Psoas muscle (tissue), 8 donors: ENCODE data around the gene COX14. TPM values are rescaled to one million over a fixed set of nuclear protein-coding genes. Genes with fewer than 3 reads are reported as not detected.
"Not testable (repeated sequence)": the region's sequence is repeated elsewhere in the genome, so short reads cannot be mapped to it uniquely, and the experiment has no call there.

ENCODE experiments used
- ATAC-seq, 4 donors: fragments of 200-7000 bp; cut with Tn5 transposase; one replicate each; pipeline ENCODE4 v1.9.1; 2020; ENCODE audit warnings: moderate library complexity in 3 of 4, mild to moderate bottlenecking in 2 of 4
- DNase-seq, 2 donors: peaks; one replicate each; pipeline ENCODE4 v3.0.0-alpha.2; 2020
- H3K27ac ChIP-seq: fragments of 200-600 bp; one replicate; pipeline ENCODE4 v1.8.0; 2022
- H3K27me3 ChIP-seq, 3 donors: fragments of 200-600 bp in 1 of 3; one replicate each; pipeline versions ENCODE4 v1.6.1 to v1.8.0; 2013 to 2022; ENCODE audit warnings: low read length in 2 of 3, mild to moderate bottlenecking in 2 of 3, moderate library complexity in 1 of 3; ENCODE audit not compliant: insufficient read depth in 3 of 3
- H3K36me3 ChIP-seq, 2 donors: fragments of 200-600 bp in 1 of 2; one replicate each; pipeline versions ENCODE4 v1.6.1 to v1.8.0; 2013 to 2022; ENCODE audit warnings: low read depth in 1 of 2, mild to moderate bottlenecking in 1 of 2, moderate library complexity in 1 of 2; ENCODE audit not compliant: insufficient read depth in 1 of 2
- H3K4me1 ChIP-seq: fragments of 200-600 bp; one replicate; pipeline ENCODE4 v1.8.0; 2022
- H3K4me3 ChIP-seq: fragments of 200-600 bp; one replicate; pipeline ENCODE4 v1.8.0; 2022; ENCODE audit warnings: mild to moderate bottlenecking
- H3K9me3 ChIP-seq: fragments of 200-600 bp; one replicate; pipeline ENCODE4 v1.8.0; 2022
- WGBS, 3 donors: extraction: QIAGEN DNeasy Blood & Tissue Kit; methylation state at CpG; one replicate each; pipeline versions ENCODE4 v1.1.6 to v1.1.7; 2013; 5-methylcytosine and 5-hydroxymethylcytosine counted together
- intact Hi-C, 2 donors: fragments of 100-400 bp; cut with DNase I; formaldehyde crosslinking; loops; one replicate each; pipeline versions ENCODE4 v1.11.0 to v1.14.2; 2022
- polyA plus RNA-seq, 3 donors: library from polyadenylated mRNA; stranded (reverse); fragments of 200-250 nt; gene quantifications; one replicate each; pipeline ENCODE4 v1.2.3, GENCODE V29; 2013
- total RNA-seq, 4 donors: library from RNA; stranded (reverse); fragmentation: NEBNext Ultra II Directional in 2 of 4; extraction: Animal tissue kit (Norgen Biotek cat#: 25700) in 2 of 4; gene quantifications; one replicate each; pipeline versions ENCODE4 v1.2.1 to v1.2.4, GENCODE V29; 2021 to 2023
- TF ChIP-seq, protein P1 (sequence below): fragments of 200-600 bp; IDR thresholded peaks from one replicate; pipeline ENCODE4 v1.8.0; 2022; ENCODE audit warnings: antibody characterized with exemption
- donor health status: healthy with polysubstance abuse.
- donor health status: DM: no; HTN: no; CAD: no; lungs with moderate emphysema.
- donor health status: Bipolar disorder and iron deficiency.
- donor health status: healthy.
- donor health status: DM: yes; HTN: yes; CAD: no.
- donor health status: DM: no; HTN: no; CAD: no.
- donor health status: DM: no; HTN: no; CAD: no.
- donor health status: DM: yes; HTN: yes; CAD: no.

Gene COX14
- total and polyA plus RNA-seq, 7 donors: 101 to 173 (median 132) TPM

DNA sequence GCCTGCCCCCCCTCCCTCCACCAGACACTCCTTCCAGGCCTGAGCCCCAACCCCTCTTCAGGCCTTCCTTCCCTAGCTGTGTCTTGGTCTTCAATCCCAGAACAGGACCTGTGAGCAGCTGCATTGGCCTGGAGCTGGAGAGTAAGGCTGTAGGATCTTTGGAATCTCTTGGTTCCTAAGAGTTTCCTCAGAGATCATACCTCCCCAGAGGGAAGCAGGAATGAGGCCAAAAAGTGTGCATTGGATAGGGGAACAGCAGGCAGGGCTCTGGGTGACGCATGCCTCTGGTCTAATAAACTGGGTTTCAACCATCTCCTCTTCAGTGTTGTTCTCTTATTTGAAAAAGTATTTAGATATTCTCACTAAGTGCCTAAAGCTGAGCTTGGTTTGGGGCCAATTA lies 28.7 kb upstream of the COX14 start:
- H3K27me3 ChIP-seq: no peaks in the 10 kb centered on the region
- 82 to 95% (median 83%) methylated on average over 1 of the region's 1 CpG for WGBS, 3 donors
- TF ChIP-seq, protein P1, sequence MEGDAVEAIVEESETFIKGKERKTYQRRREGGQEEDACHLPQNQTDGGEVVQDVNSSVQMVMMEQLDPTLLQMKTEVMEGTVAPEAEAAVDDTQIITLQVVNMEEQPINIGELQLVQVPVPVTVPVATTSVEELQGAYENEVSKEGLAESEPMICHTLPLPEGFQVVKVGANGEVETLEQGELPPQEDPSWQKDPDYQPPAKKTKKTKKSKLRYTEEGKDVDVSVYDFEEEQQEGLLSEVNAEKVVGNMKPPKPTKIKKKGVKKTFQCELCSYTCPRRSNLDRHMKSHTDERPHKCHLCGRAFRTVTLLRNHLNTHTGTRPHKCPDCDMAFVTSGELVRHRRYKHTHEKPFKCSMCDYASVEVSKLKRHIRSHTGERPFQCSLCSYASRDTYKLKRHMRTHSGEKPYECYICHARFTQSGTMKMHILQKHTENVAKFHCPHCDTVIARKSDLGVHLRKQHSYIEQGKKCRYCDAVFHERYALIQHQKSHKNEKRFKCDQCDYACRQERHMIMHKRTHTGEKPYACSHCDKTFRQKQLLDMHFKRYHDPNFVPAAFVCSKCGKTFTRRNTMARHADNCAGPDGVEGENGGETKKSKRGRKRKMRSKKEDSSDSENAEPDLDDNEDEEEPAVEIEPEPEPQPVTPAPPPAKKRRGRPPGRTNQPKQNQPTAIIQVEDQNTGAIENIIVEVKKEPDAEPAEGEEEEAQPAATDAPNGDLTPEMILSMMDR: no peak
- H3K9me3 ChIP-seq: no peaks in the 10 kb centered on the region
- H3K36me3 ChIP-seq: peaks cover 0 to 19% of the 10 kb centered on the region in 2 donors
- H3K4me3 ChIP-seq: no peak overlapping the region
- no peak overlapping the region for H3K27ac ChIP-seq
- no peak for ATAC-seq
- H3K4me1 ChIP-seq: peaks cover 10% of the 10 kb centered on the region
- intact Hi-C loops: no loop called here
- DNase-seq: no peak

- Histone ChIP-seq H3K36me3 (peaks cover 4 to 29% of the 10 kb centered on the region in 2 donors), H3K27ac (peak overlapping the region; percentile 94), H3K4me3 (peak overlapping the region; percentile 86), H3K4me1 (peaks cover 14% of the 10 kb centered on the region)
- H3K9me3 ChIP-seq, intact Hi-C loops, DNase-seq, ATAC-seq, H3K27me3 ChIP-seq: not testable (repeated sequence)
- WGBS, 3 donors: 36 to 38% (median 37%) methylated on average over 7 of the region's 7 CpGs
These were observed 27.6 kb upstream of the COX14 start for GRCh38 chr12:50084409-50084774.

DNA sequence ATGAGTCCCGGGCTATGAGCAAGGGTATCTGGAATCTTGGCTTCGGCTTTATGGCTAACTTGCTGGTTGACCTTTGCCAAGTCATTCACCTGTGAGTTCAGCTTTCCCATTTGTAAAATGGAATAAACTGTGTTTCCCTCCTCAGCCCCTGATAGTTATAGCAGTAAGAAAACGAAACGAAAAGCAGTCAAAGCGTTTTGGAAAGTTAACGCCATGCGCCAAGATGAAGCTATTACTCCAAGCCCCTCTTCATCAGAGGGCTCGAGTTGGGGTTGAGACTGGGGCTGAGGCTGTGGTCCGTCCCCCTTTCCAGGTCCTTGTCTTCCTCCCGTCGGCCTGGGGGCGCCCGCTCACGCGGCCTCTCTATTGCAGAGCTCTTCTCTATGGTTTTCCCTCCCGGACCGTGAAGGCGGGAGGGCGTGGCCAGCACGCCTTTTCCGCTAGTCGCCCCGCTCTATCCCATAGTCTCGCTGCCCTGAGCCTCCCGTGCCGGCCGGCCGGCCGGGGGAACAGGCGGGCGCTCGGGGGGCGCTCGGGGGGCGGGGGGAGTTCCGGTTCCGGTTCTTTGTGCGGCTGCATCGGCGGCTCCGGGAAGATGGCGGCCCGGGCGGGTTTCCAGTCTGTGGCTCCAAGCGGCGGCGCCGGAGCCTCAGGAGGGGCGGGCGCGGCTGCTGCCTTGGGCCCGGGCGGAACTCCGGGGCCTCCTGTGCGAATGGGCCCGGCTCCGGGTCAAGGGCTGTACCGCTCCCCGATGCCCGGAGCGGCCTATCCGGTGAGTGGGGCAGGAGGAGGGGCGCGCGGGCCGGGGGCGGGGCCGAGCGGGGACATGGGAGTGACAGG lies 27.0 kb upstream of the COX14 start, which contains the start of gene SMARCD1:
SMARCD1 (plus strand) TSS at position 568 of the 840 bp plus-strand sequence; CDS start at position 596, 28 bp downstream.
- ATAC-seq: peak; percentile 91 to 94 (median 92)
- Histone ChIP-seq H3K9me3 (no peaks in the 10 kb centered on the region), H3K36me3 (peaks cover 4 to 35% of the 10 kb centered on the region in 2 donors), H3K4me1 (peaks cover 14% of the 10 kb centered on the region), H3K4me3 (peak within 1 kb of the TSS; percentile 86), H3K27ac (peak within 1 kb of the TSS; percentile 94), H3K27me3 (no peaks in the 10 kb centered on the region)
- intact Hi-C loops: loop anchor here in 1 of 2 donors (5.0 kb wide), 1 partner anchor 82 kb away; the partner anchor contains the start of gene CERS5
- WGBS, 3 donors: 1% methylated on average over 56 to 69 of the region's 69 CpGs
- TF ChIP-seq, protein P1: peak; percentile 21
- DNase-seq: peak; percentile 91 to 95

- TF ChIP-seq, protein P1: no peak
- ATAC-seq: no peak
- 2 to 7% (median 3%) methylated on average over 8 of the region's 8 CpGs for WGBS, 3 donors
- Histone ChIP-seq H3K4me1 (peaks cover 14% of the 10 kb centered on the region), H3K4me3 (peak overlapping the region; percentile 86), H3K9me3 (no peaks in the 10 kb centered on the region), H3K27ac (peak overlapping the region; percentile 94), H3K36me3 (peaks cover 4 to 42% of the 10 kb centered on the region in 2 donors), H3K27me3 (no peaks in the 10 kb centered on the region)
- intact Hi-C loops: loop anchor here in 1 of 2 donors (5.0 kb wide), 1 partner anchor 82 kb away; the partner anchor contains the start of gene CERS5
- no peak for DNase-seq
These were observed 26.4 kb upstream of the COX14 start for GRCh38 chr12:50085615-50086072.

- 35 to 61% (median 45%) methylated on average over 5 of the region's 5 CpGs for WGBS, 3 donors
- intact Hi-C loops: loop anchor here in 1 of 2 donors (5.0 kb wide), 1 partner anchor 81 kb away; the partner anchor contains the start of gene CERS5
- no peaks in the 10 kb centered on the region for H3K27me3 ChIP-seq
- peak overlapping the region; percentile 94 for H3K27ac ChIP-seq
- peaks cover 14% of the 10 kb centered on the region for H3K4me1 ChIP-seq
- no peak for DNase-seq
- TF ChIP-seq, protein P1: no peak
- H3K36me3 ChIP-seq: peaks cover 4 to 47% of the 10 kb centered on the region in 2 donors
- no peak for ATAC-seq
- H3K9me3 ChIP-seq: no peaks in the 10 kb centered on the region
- H3K4me3 ChIP-seq: peak overlapping the region; percentile 86
These were observed 25.9 kb upstream of the COX14 start for GRCh38 chr12:50086148-50086547.
